Stimulated activated CD4-positive, alpha-beta T cell treated with anti-CD3 and anti-CD28 coated beads, Interleukin-2, amount 100 ng/mL, for 24 hours (primary cell): Measurements from ENCODE around the gene CDON.
"Not testable (repeated sequence)": the region's sequence is repeated elsewhere in the genome, so short reads cannot be mapped to it uniquely, and the experiment has no call there.

ENCODE experiments used
- DNase-seq, 2 donors: peaks; one replicate each; pipeline ENCODE4 v3.0.0-alpha.2; 2020

Gene CDON

DNA sequence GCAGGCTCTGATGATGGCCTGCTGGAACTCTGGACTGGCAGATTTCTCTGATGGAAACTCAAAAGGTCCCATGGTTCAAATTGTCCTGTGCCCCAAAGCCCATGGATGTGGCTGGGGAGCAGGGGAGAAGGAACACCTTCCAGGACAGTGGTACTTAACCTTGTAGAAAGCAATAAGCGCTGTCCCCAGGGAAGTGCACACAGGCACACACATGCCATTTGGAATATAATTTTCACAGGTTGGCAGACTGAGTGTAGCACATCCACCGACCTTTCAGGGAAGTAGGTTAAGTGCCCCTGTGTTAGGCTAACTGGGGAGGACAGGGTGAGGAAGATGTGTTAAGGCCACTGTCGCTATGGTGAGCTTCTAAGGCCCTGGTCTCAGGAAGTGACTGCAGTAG, 140.5 kb downstream of the CDON start:
- no peak for DNase-seq

DNA sequence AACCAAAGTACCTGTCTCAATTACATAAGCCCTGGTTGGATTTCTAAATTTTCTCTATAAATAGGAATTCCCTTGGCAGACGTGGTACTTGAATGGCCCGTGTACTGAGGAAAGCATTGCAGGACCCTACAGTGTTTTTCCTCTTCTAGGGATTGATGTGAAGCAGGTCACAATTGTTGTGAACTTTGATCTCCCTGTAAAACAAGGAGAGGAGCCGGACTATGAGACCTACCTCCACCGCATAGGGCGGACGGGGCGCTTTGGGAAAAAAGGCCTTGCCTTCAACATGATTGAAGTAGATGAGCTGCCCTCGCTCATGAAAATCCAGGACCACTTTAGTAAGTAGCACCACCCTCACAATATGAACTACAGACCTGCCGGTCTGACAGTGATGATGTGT, 141.6 kb downstream of the CDON start:
- DNase-seq, result no peak

DNA sequence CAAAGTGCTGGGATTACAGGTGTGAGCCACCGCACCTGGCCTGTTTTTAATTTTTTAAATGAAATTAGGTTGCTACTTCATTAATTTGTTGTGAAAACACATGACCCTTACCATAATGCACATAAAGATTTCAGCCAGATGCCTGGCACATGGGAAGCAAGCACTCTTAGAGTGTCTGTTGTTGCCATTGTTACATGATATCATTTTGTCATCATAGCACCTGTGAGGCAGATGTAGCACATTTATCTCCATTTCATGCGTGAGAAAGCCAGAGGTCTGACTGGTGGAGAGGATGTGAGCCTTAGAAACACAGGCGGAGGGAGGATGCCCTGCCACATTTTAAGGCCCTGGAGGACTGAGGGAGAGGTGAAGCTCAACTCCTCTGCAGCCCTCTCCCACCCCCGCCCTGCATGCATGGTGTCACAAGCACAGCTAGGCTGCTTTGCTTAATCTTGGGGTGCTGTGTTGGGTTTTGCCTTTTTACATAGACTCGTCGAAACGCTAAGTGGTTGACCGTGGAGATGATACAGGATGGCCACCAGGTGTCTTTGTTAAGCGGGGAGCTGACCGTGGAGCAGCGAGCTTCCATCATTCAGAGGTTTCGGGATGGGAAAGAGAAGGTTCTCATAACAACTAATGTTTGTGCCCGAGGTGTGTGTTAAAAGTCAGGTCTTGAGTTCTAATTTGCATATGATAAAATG, 144.4 kb downstream of the CDON start:
- DNase-seq, result no peak

DNA sequence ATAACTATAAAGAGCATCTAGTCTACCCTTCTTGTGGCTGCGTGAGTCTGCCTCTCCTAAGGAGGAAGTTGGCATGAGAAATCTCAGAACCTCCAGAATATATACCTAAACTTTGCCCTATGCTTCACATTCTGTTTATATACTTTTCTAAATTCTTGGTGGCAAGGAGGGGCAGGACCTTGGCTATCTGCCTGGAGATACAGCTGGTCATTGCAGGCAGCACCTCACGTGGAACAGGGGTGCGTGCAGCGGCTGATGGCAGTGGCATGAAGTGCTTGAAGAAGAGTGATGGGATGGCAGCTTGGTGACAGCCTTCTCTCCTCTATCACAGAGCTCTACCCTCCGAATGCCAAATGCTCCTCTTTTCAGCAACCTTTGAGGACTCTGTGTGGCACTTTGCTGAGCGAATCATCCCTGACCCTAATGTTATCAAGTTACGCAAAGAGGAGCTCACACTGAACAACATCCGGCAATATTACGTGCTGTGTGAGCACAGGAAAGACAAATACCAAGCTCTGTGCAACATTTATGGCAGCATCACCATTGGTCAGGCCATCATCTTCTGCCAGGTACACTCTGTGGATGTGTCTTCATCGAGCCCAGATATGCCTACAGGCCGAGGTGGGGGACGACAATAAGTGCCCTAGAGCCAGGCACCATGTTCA, 145.9 kb downstream of the CDON start:
- DNase-seq, result no peak

DNA sequence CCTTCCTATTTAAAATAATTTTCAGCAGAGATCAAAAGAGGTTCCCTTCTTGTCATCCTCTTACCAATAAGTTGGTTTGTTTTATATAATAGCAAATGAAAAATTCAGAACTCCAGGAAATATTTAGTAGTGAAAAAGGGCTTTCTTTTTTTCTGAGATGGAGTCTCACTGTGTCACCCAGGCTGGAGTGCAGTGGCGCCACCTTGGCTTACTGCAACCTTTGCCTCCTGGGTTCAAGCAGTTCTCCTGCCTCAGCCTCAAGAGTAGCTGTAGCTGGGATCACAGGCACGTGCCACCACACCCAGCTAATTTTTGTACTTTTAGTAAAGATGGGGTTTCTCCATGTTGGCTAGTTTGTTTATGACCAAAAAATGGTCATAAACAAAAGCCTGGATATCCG, 148.1 kb downstream of the CDON start:
- not testable (repeated sequence) for DNase-seq

DNA sequence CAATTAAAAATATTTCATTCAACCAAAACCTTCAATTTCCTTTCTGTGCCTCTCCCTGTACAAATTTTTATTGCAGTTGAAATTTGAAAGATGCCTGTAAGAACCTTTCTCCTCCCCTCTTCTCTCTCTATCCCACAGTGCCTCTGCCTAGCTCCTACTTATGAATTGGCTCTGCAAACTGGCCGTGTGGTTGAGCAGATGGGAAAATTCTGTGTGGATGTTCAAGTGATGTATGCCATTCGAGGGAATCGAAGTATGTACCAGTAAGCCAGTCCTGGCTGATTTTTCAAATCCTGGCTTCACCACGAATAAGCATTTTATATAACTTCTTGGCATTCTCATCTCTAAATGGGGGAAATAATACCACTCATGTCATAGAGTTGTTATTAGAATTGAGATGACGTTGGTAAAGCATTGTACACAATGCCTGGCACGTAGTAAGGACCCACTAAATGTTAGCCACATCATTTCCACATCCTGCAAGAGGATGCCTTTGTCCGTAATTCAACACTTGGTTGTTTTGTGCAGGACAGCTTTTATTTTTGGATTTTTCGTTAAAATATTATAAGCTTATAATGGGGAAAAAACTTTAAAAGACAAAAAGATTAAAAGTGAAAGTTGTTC, 152.3 kb downstream of the CDON start:
- DNase-seq, result no peak
